GM12878 (cell line): ENCODE measurements around the gene CACNA2D3.

ENCODE experiments used
- CHD1 ChIP-seq: IDR thresholded peaks from 2 replicates; pipeline ENCODE4 v1.6.1; 2012; ENCODE audit warnings: low read depth, low read length, improper control_type of control experiment
- TCF12 ChIP-seq: IDR thresholded peaks from 2 replicates; pipeline ENCODE4 v1.6.1; 2011; ENCODE audit warnings: low read depth, mild to moderate bottlenecking, low read length
- TF ChIP-seq, protein P1 (sequence below), 3 experiments: IDR thresholded peaks in 2 of 3; conservative IDR thresholded peaks in 1 of 3; 2 replicates each; pipeline ENCODE4 v1.5.1; 2011; ENCODE audit warnings: low read depth in 3 of 3, low read length in 3 of 3, mild to moderate bottlenecking in 3 of 3, control low read depth in 2 of 3, moderate library complexity in 2 of 3, inconsistent platforms in 1 of 3, mixed read lengths in 1 of 3; ENCODE audit not compliant: control insufficient read depth in 2 of 3, insufficient read depth in 1 of 3; ENCODE audit errors: extremely low read depth in 1 of 3

DNA sequence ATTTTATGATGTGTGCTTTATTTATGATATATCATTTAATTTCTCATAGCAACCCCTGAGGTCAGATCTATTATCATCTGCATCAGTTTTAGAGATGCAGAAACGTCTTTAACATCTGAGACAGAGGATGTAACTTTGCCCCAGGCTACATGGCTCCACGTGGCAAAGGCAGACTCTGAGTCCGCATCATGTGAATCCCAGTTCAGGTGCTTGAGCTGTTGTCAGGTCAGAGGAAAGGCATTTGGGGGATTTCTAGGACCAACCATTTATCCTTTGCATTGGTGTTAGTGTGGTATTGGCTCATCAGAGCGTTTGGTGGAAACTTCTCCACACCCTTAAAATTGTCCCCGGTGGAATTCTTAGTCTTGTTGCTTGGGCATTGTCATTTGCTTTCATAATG, 10.8 kb downstream of the CACNA2D3 start:
- TF ChIP-seq, protein P1, sequence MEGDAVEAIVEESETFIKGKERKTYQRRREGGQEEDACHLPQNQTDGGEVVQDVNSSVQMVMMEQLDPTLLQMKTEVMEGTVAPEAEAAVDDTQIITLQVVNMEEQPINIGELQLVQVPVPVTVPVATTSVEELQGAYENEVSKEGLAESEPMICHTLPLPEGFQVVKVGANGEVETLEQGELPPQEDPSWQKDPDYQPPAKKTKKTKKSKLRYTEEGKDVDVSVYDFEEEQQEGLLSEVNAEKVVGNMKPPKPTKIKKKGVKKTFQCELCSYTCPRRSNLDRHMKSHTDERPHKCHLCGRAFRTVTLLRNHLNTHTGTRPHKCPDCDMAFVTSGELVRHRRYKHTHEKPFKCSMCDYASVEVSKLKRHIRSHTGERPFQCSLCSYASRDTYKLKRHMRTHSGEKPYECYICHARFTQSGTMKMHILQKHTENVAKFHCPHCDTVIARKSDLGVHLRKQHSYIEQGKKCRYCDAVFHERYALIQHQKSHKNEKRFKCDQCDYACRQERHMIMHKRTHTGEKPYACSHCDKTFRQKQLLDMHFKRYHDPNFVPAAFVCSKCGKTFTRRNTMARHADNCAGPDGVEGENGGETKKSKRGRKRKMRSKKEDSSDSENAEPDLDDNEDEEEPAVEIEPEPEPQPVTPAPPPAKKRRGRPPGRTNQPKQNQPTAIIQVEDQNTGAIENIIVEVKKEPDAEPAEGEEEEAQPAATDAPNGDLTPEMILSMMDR (IDR thresholded peaks at IDR 0.05 in 2 of 3, conservative IDR thresholded peaks at IDR 0.05 in 1 of 3; ENCODE audit: control insufficient read depth in 2 of 3, extremely low read depth in 1 of 3, insufficient read depth in 1 of 3, low read depth in 3 of 3, low read length in 3 of 3): no peak
- TF ChIP-seq TCF12: no peak
- TF ChIP-seq CHD1: no peak
